Measurements from ENCODE around the gene EI24. TPM values are rescaled to one million over a fixed set of nuclear protein-coding genes. Genes with fewer than 3 reads are reported as not detected.

The EI24 gene
- total and polyA plus RNA-seq, 2 of the 4 experiments (the other 2 are of a cell fraction), result 89.7 to 95.9 TPM

- no peak overlapping the region for H4K8ac ChIP-seq (ENCODE audit: low read depth in 2 of 2, low read length in 2 of 2)
- POLR2A ChIA-PET (ENCODE audit: unreplicated experiment), result no interaction called here
- in situ Hi-C loops (cut with MboI; ENCODE audit: low sequenced_read_pairs) (no loop called here), intact Hi-C loops (cut with micrococcal nuclease) (no loop called here), dilution Hi-C loops (cut with HindIII; ENCODE audit: low sequenced_read_pairs, unreplicated experiment) (no loop called here)
- no CpG with 5 or more reads among the region's 5 CpGs for WGBS, 2 experiments (ENCODE audit: extremely low coverage in 2 of 2, insufficient read length in 1 of 2)
- H4K5ac ChIP-seq (ENCODE audit: low read depth, low read length), result no peak overlapping the region
- no peak overlapping the region for H4K91ac ChIP-seq (ENCODE audit: insufficient read depth, low read depth, low read length)
- H3K4me1 ChIP-seq (ENCODE audit: control insufficient read depth, insufficient read depth, low read length), result no peaks in the 10 kb centered on the region
- no peak overlapping the region for H3K27ac ChIP-seq (ENCODE audit: insufficient read depth, low read length)
- TF ChIP-seq RAD21 (IDR thresholded peaks at IDR 0.05; ENCODE audit: low read length), result no peak
- no peak overlapping the region for H3K4me3 ChIP-seq (ENCODE audit: insufficient read depth, low read depth, low read length)
- DNase-seq, result no peak
- no peak overlapping the region for H2AK5ac ChIP-seq (ENCODE audit: low read depth, low read length)
- H3K79me1 ChIP-seq (ENCODE audit: low read depth in 1 of 2, low read length in 2 of 2), result no peaks in the 10 kb centered on the region
- H2BK20ac ChIP-seq (ENCODE audit: low read depth, low read length), result no peak overlapping the region
- H3K9ac ChIP-seq (ENCODE audit: low read depth, low read length), result no peak overlapping the region
- H3K4me2 ChIP-seq (ENCODE audit: low read depth, low read length), result no peak overlapping the region
- H2AFZ ChIP-seq (replicated peaks; ENCODE audit: low read length, poor library complexity), result no peak overlapping the region
- H2BK120ac ChIP-seq (ENCODE audit: low read depth, low read length), result no peak overlapping the region
- no peak overlapping the region for H2BK15ac ChIP-seq (ENCODE audit: low read depth, low read length)
- H3K9me3 ChIP-seq (ENCODE audit: control insufficient read depth, insufficient read depth, low read length), result no peaks in the 10 kb centered on the region
- CTCF ChIA-PET, result no interaction called here
- no peaks in the 10 kb centered on the region for H3K36me3 ChIP-seq (ENCODE audit: control insufficient read depth, insufficient read depth, low read length)
- H2AK9ac ChIP-seq (replicated peaks; ENCODE audit: low read depth, low read length, poor library complexity), result no peak overlapping the region
- BruUV-seq (replicated peaks), result no TSS peak
- no peak overlapping the region for H3K23ac ChIP-seq (ENCODE audit: low read depth, low read length)
- H3K27me3 ChIP-seq (ENCODE audit: control insufficient read depth, insufficient read depth, low read length), result no peaks in the 10 kb centered on the region
- no peak overlapping the region for H3K4ac ChIP-seq (ENCODE audit: low read depth, low read length)
- no peak overlapping the region for H3K14ac ChIP-seq (replicated peaks; ENCODE audit: low read depth, low read length)
- no peak overlapping the region for H2BK5ac ChIP-seq (ENCODE audit: low read depth, low read length, poor library complexity, severe bottlenecking)
- no peak overlapping the region for H3K56ac ChIP-seq (ENCODE audit: extremely low read depth, insufficient read depth, low read length)
- no peak for ATAC-seq (ENCODE audit: low read depth)
- no peaks in the 10 kb centered on the region for H3K9me1 ChIP-seq (ENCODE audit: insufficient read depth, low read length)
- no peak overlapping the region for H3K18ac ChIP-seq (ENCODE audit: low read depth, low read length)
- no peaks in the 10 kb centered on the region for H4K20me1 ChIP-seq (ENCODE audit: insufficient read depth, low read length)
Observed at GRCh38 chr11:125525303-125525702, 44.0 kb upstream of the EI24 start.

All from IMR-90 (cell line).